DMS79 (cell line): ENCODE data around the gene FMNL2.
A peak's percentile ranks its signal among the peaks of the same experiment; 100 is the strongest.

Experiments used
- DNase-seq: peaks from one replicate; lab custom pipeline; 2025; lab: John Stamatoyannopoulos, UW

The FMNL2 gene

GRCh38 chr2:152584301-152584700 is 249.3 kb downstream of the FMNL2 start:
- no peak for DNase-seq

GRCh38 chr2:152585830-152586484 is 251.0 kb downstream of the FMNL2 start:
- no peak for DNase-seq

GRCh38 chr2:152587187-152587947 is 252.4 kb downstream of the FMNL2 start:
- no peak for DNase-seq

- no peak for DNase-seq
Observed at GRCh38 chr2:152588998-152589397, 254.0 kb downstream of the FMNL2 start.

- DNase-seq: no peak
Observed at GRCh38 chr2:152594022-152594766, 259.2 kb downstream of the FMNL2 start.

- DNase-seq: no peak
Observed at GRCh38 chr2:152594792-152595191, 259.8 kb downstream of the FMNL2 start.

GRCh38 chr2:152598975-152599759 is 264.2 kb downstream of the FMNL2 start:
- no peak for DNase-seq

GRCh38 chr2:152600051-152600657 is 265.2 kb downstream of the FMNL2 start:
- DNase-seq: no peak

GRCh38 chr2:152600697-152601096 is 265.7 kb downstream of the FMNL2 start:
- DNase-seq: no peak

- no peak for DNase-seq
Observed at GRCh38 chr2:152602750-152603149, 267.8 kb downstream of the FMNL2 start.

GRCh38 chr2:152603166-152603565 is 268.2 kb downstream of the FMNL2 start:
- no peak for DNase-seq

- DNase-seq: no peak
Observed at GRCh38 chr2:152606081-152606480, 271.1 kb downstream of the FMNL2 start.

- DNase-seq: no peak
Observed at GRCh38 chr2:152606941-152607340, 272.0 kb downstream of the FMNL2 start.

- no peak for DNase-seq
Observed at GRCh38 chr2:152607793-152608300, 272.9 kb downstream of the FMNL2 start.

- no peak for DNase-seq
Observed at GRCh38 chr2:152609154-152609553, 274.2 kb downstream of the FMNL2 start.

- DNase-seq: no peak
Observed at GRCh38 chr2:152609699-152610098, 274.7 kb downstream of the FMNL2 start.

- no peak for DNase-seq
Observed at GRCh38 chr2:152611458-152612231, 276.7 kb downstream of the FMNL2 start.

- no peak for DNase-seq
Observed at GRCh38 chr2:152613235-152613634, 278.3 kb downstream of the FMNL2 start.

- no peak for DNase-seq
Observed at GRCh38 chr2:152615177-152615576, 280.2 kb downstream of the FMNL2 start.

GRCh38 chr2:152617456-152618192 is 282.6 kb downstream of the FMNL2 start:
- peak; percentile 20 for DNase-seq
